ENCODE data around the gene PCDHGB4.
"Not testable (repeated sequence)": the region's sequence is repeated elsewhere in the genome, so short reads cannot be mapped to it uniquely, and the experiment has no call there.

The PCDHGB4 gene

DNA sequence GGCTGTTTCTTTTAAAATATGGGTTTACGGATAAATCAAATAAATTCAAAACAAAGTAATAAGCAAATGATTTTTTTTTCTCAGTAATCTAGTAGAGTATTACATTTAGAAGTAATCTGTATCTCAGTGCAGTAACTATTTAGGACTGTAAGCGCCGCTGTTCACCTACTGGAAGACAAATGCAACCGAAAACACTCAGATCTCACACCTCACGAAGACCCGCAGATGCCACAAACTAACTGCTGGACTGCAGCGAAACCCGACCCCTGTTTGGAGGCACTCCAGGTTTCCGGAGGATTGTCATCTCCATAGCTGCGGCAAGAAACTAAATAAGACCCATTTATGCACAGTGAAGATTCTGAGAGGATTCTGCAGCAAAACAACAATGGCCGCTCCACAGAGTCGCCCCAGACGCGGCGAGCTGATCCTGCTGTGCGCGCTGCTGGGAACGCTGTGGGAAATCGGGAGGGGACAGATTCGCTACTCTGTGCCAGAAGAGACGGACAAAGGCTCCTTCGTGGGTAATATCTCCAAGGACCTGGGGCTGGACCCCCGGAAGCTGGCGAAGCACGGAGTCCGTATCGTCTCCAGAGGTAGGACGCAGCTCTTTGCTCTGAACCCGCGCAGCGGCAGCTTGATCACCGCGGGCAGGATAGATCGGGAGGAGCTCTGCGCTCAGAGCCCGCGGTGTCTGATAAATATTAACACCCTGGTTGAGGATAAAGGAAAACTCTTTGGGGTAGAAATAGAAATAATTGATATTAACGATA, 5.1 kb downstream of the PCDHGB4 start, which contains the start of gene PCDHGA8:
Gene PCDHGA8, plus strand, starts transcription at position 205 of the 770 bp plus-strand sequence. Its CDS starts 181 bp downstream, at position 386.
- in situ Hi-C loops (cut with HindIII; ENCODE audit: low sequenced_read_pairs), result no loop called here
- no peak for DNase-seq (ENCODE audit: low read depth, low spot score)
- TF ChIP-seq, protein P1, sequence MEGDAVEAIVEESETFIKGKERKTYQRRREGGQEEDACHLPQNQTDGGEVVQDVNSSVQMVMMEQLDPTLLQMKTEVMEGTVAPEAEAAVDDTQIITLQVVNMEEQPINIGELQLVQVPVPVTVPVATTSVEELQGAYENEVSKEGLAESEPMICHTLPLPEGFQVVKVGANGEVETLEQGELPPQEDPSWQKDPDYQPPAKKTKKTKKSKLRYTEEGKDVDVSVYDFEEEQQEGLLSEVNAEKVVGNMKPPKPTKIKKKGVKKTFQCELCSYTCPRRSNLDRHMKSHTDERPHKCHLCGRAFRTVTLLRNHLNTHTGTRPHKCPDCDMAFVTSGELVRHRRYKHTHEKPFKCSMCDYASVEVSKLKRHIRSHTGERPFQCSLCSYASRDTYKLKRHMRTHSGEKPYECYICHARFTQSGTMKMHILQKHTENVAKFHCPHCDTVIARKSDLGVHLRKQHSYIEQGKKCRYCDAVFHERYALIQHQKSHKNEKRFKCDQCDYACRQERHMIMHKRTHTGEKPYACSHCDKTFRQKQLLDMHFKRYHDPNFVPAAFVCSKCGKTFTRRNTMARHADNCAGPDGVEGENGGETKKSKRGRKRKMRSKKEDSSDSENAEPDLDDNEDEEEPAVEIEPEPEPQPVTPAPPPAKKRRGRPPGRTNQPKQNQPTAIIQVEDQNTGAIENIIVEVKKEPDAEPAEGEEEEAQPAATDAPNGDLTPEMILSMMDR (IDR thresholded peaks at IDR 0.05; ENCODE audit: low read depth, low read length), result peak; percentile 13
- no peak within 1 kb of the TSS for H3K4me3 ChIP-seq (ENCODE audit: low read depth, low read length)

DNA sequence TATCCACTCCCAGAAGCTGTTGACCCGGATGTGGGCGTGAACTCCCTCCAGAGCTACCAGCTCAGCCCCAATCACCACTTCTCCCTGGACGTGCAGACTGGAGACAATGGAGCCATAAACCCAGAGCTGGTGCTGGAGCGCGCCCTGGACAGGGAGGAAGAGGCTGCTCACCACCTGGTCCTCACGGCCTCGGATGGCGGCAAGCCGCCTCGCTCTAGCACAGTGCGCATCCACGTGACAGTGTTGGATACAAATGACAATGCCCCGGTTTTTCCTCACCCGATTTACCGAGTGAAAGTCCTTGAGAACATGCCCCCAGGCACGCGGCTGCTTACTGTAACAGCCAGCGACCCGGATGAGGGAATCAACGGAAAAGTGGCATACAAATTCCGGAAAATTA, 5.8 kb downstream of the PCDHGB4 start:
- DNase-seq (ENCODE audit: low read depth, low spot score), result no peak
- TF ChIP-seq, protein P1 (IDR thresholded peaks at IDR 0.05; ENCODE audit: low read depth, low read length), result no peak
- in situ Hi-C loops (cut with HindIII; ENCODE audit: low sequenced_read_pairs), result no loop called here
- no peak overlapping the region for H3K4me3 ChIP-seq (ENCODE audit: low read depth, low read length)

- in situ Hi-C loops (cut with HindIII; ENCODE audit: low sequenced_read_pairs); H3K4me3 ChIP-seq (ENCODE audit: low read depth, low read length); DNase-seq (ENCODE audit: low read depth, low spot score): not testable (repeated sequence)
Observed at GRCh38 chr5:141394401-141395187, 7.1 kb downstream of the PCDHGB4 start.

DNA sequence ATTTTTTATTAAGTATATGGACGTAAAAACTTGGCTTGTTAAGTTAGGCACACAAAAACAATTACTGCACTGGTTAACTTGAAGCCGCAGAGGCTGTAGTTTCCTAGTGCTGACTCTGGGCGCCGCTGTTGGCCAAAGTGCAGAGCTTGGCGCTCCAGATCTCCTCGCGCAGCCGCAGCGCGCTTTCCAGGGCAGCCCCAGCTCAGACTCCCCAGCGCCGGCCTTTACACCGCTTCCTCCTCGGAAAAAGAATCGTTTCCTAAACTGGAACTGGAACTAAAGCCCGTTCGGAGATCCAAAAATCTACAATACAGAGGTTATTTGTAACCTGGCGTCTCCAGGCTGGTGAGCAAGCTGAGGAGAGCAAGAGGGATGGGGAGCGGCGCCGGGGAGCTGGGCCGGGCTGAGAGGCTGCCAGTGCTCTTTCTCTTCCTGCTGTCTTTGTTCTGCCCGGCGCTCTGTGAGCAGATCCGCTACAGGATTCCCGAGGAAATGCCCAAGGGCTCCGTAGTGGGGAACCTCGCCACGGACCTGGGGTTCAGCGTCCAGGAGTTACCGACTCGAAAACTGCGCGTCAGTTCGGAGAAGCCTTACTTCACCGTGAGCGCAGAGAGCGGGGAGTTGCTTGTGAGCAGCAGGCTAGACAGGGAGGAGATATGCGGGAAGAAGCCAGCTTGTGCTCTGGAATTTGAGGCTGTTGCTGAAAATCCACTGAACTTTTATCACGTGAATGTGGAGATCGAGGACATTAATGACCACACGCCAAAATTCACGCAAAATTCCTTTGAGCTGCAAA, 10.5 kb downstream of the PCDHGB4 start, which contains the start of gene PCDHGB5:
Gene PCDHGB5, plus strand, starts transcription at position 192 of the 796 bp plus-strand sequence. Its CDS starts 181 bp downstream, at position 373.
- H3K4me3 ChIP-seq (ENCODE audit: low read depth, low read length), result peak within 1 kb of the TSS; percentile 38

GRCh38 chr5:141398608-141399007, 11.1 kb downstream of the PCDHGB4 start:
- no peak overlapping the region for H3K4me3 ChIP-seq (ENCODE audit: low read depth, low read length)
- in situ Hi-C loops (cut with HindIII; ENCODE audit: low sequenced_read_pairs), result no loop called here
- DNase-seq (ENCODE audit: low read depth, low spot score), result no peak
- TF ChIP-seq, protein P1 (IDR thresholded peaks at IDR 0.05; ENCODE audit: low read depth, low read length), result no peak

More for the DNA sequence above, 10.5 kb downstream of the PCDHGB4 start, which contains the start of gene PCDHGB5:
- in situ Hi-C loops (cut with HindIII; ENCODE audit: low sequenced_read_pairs), result not testable (repeated sequence)
- TF ChIP-seq, protein P1 (IDR thresholded peaks at IDR 0.05; ENCODE audit: low read depth, low read length), result peak; percentile 65
- DNase-seq (ENCODE audit: low read depth, low spot score), result peak; percentile 72

GRCh38 chr5:141399555-141400258, 12.2 kb downstream of the PCDHGB4 start:
- no peak for DNase-seq (ENCODE audit: low read depth, low spot score)
- in situ Hi-C loops (cut with HindIII; ENCODE audit: low sequenced_read_pairs), result no loop called here
- no peak overlapping the region for H3K4me3 ChIP-seq (ENCODE audit: low read depth, low read length)
- TF ChIP-seq, protein P1 (IDR thresholded peaks at IDR 0.05; ENCODE audit: low read depth, low read length), result no peak

Data from astrocyte of the spinal cord (primary cell).